ENCODE results near the gene CD52.

DNA sequence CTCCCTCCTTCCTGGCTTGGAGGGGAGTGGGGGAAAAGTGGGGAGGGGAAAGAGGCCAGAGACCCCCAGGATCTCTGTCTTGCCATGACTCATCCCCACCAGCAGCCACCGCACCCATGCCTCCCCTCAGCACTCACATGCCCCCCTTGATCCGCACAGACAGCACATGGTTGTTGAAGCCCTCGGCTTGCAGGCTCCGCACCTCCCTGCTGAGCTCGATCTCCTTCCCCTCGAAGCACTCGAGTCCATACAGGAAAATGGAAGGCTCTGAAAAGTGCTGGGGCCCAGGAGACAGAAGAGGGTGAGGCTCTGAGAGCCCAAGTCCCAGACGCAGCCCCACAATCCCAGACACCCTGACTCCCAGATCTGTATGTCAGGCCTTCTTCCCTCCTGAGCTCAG is 10.8 kb downstream of the CD52 start:
- TF ChIP-seq POLR2AphosphoS5 (IDR thresholded peaks at IDR 0.05) (no peak), EP300 (IDR thresholded peaks at IDR 0.05) (no peak)
- TF ChIP-seq, protein P1, sequence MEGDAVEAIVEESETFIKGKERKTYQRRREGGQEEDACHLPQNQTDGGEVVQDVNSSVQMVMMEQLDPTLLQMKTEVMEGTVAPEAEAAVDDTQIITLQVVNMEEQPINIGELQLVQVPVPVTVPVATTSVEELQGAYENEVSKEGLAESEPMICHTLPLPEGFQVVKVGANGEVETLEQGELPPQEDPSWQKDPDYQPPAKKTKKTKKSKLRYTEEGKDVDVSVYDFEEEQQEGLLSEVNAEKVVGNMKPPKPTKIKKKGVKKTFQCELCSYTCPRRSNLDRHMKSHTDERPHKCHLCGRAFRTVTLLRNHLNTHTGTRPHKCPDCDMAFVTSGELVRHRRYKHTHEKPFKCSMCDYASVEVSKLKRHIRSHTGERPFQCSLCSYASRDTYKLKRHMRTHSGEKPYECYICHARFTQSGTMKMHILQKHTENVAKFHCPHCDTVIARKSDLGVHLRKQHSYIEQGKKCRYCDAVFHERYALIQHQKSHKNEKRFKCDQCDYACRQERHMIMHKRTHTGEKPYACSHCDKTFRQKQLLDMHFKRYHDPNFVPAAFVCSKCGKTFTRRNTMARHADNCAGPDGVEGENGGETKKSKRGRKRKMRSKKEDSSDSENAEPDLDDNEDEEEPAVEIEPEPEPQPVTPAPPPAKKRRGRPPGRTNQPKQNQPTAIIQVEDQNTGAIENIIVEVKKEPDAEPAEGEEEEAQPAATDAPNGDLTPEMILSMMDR (IDR thresholded peaks at IDR 0.05) = no peak

Data from upper lobe of left lung (tissue), 4 donors.